ENCODE data around the gene PCSK7.

GRCh38 chr11:117219001-117219400, 12.9 kb downstream of the PCSK7 start:
- TF ChIP-seq CTCF (IDR thresholded peaks at IDR 0.05) (no peak), EZH2 (IDR thresholded peaks at IDR 0.05) (no peak)

Data from neural progenitor cell (in vitro differentiated cells).